SKM-1 (cell line): ENCODE data around the gene TOX4.
"Not testable (repeated sequence)": the region's sequence is repeated elsewhere in the genome, so short reads cannot be mapped to it uniquely, and the experiment has no call there.

ENCODE experiments used
- DNase-seq: peaks from one replicate; lab custom pipeline; 2025; ENCODE audit not compliant: unreplicated experiment; lab: John Stamatoyannopoulos, UW

The TOX4 gene

DNA sequence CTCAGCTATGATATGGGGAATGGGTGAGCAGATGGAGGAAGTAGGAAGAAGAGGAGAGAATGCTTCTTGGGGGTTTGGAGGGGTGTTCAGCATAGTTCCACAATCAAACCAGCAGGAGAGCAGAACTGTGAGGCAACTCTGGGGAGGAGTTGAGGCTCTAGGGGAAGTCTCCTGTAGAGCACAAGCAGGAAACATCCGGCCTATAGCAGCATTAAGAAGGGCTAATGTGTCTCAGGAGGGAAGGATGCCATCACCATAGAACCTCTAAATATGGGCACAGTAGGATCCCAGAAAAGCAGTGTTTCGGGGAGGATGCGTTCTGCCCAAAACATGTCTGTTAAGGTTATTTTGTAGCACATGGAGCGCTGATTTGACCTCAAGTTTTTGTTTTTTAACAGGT, 57.6 kb downstream of the TOX4 start:
- no peak for DNase-seq

DNA sequence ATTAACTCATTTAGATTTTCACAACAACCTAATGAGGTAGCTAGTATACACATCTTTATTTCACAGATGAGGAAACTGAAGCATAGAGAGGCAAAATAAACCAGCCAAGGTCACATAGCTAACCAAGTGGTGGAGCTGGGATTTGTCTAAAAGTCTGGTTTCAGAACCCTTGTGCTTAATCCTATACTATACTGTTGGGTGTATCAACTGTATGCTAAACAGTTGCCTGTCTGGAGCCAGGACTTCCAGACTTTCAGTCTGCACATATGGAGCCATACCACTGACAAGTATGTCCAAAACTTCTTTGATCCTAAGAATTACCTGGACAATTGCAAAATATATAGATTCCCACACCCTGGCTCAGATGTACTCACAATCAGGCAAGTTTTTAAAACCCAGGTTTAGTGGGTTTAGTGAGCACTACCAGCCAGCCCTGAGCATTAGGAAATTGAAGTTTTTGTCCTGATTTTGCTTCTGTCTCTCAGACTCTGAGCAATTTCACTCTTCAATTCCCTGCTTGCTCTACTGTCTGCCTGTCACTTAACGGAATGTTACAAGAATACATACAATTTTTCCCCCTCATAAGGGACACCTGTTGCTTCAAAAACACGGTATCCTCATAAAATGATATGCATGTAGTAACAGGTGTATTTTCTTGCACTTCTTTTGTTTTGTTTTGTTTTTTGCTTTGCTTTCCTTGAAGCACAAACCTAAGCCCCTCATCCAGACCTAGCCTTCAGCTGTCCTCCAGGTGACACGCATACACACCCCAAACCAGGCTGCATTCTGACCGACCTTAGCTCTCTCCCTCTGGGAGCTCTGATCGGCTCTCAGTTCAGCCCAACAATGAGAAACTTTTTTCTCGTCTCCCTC, 58.8 kb downstream of the TOX4 start:
- DNase-seq: no peak

DNA sequence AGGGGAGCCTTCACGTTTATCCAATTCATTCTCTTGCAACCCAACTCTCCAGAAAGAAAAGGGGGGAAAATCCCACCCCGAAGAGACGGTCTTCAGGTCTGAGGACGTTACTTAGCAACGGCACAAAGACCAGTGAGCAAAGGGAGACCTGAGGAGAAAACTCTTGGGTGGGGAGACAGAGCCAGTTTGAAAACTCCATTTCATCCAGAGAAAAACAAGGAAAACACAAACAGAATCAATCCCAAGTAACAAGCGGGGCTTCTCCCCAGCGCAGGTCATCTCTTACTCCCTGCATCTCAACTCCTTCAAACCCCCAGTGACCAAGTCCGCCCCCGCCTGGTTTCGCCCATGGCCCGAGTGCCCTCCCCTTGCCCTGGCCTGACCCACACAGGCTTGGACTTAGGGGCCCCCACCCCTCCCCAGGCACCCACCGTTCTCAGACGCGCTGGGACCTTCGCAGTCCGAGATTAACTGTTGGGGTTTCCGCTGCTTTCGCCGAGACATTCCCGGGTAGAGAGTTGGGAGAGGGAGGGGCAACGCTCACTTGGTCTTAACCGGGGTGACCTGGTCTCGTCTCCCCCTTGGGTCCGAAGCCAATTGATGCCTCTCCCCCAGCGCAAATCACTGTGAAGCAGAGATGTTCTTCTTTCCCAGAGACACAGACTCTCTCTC, 59.6 kb downstream of the TOX4 start:
- no peak for DNase-seq

DNA sequence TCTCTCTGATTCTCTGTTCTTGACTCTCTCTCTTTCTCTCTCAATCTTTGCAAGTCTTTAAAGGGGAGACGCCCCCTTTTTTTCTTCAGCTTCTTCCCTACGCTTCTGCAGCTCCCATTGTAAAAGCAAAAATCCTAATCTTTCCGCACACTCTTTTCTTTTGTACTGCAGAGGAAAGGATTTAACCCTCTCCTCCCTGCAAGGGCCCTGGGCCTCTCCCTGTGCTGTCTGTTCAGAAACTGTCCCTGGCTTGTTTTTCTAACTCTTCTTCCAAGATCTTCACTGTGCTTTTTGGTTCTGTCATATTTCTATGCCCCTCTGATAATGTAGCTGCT, 60.1 kb downstream of the TOX4 start:
- DNase-seq: no peak

DNA sequence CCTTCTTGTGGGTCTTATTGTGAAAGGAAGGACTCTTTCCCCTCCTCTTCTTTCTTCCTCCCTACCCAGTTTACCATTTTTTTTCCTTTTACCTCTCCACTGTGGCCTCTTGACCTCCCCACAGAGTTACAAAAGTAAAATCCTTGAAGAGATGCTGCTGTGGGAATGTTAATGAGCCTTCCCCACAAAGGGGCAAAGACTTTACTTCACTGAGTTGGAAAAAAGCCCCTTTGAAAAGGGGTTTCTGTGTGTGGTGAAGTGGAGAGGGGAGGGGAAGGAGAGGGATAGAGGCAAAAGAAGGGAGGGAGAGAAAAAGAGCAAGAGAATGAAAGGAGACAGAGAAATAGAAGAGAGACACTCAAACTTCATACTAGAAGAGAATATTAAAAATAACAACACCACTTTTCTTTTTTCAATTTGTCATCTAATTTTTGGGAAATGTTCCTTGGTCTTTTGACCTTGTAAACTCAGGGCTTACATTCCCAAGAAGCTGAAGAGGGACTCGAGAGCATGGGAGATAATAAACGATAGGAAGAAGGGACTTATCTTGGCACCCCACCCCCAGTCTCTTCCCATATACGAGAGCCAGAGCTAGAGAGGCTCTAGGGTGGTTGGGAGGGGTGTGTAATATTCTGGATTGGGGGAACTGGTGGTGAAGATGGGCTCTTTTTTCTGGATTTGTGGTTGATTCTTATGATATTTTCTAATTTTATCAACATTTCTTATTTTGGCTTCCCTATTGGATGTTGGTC, 62.4 kb downstream of the TOX4 start:
- no peak for DNase-seq

DNA sequence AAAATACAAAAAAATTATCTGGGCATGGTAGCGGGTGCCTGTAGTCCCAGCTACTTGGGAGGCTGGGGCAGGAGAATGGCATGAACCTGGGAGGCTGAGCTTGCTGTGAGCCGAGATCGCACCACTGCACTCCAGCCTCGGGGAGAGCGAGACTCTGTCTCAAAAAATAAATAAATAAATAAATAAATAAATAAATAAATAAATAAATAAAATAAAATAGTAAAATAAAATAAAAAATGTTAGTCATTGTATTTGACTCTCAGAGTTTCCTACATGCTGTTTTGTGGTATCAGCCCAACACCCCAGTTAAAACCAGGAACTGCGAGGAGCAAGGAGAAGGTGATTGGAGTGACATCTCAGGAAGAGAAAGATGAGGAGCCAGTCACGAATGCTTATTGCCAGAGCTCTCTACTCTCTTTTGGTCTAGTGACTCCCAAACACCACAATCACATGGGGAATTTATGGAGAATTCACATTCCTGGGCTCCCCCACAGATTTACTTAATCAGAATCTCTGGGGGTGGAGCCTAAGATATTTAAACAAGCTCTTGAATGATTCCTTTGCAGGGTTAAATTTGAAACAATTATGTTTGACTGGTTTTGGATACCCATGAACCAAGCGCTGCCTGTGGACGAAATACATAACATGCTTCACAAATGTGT, 64.5 kb downstream of the TOX4 start:
- DNase-seq: no peak

DNA sequence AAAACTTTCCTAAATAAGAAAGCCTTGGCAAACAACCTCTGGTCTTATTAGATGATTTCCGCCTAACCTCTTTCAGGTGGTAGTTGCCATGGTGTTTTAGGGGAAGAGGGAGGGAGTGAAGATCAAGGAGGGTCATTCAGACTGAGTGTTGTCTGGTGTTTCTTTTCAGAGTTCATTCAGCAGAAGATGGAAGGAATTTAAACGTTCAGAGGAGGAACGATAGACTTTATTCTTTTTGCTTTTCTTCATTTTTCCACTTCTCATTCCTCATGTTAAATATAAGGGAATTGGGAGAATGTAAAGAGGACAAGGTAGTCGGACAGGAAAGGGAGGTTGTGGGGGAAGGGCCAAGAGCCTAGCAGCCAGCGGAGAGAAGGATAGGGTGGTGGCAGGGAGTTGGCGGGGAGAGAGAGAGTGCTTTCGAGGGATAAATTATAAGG, 66.5 kb downstream of the TOX4 start:
- DNase-seq: no peak

DNA sequence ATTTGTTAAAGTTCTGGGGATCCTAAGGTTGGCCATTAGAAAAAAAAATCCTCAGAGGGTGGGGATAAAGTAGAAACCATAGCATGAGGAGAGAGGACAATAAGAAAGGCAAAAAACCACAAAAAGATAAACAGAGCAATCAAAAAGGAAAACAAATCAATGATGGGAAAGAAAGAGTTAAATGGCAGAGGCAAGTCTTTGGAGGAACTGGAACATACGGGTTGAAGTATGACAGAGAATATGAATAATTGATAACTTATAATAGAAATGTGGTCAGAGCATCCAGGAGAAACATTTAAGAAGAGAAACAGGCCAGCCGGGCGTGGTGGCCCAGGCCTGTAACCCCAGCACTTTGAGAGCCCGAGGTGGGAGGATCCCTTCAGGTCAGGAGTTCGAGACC, 67.0 kb downstream of the TOX4 start:
- no peak for DNase-seq

DNA sequence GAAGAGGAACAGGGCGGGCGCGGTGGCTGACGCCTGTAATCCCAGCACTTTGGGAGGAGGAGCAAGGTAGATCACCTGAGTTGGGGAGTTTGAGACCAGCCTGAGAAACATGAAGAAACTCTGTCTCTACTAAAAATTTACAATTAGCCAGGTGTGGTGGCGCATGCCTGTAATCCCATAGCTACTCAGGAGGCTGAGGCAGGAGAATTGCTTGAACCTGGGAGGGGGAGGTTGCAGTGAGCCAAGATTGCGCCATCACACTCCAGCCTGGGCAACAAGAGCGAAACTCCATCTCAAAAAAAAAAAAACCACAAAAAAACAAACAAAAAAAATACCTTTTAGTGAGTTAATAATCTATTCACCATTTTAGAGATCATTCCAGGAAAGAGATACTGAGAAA, 67.6 kb downstream of the TOX4 start:
- not testable (repeated sequence) for DNase-seq
